Stimulated activated CD4-positive, alpha-beta T cell treated with anti-CD3 and anti-CD28 coated beads, Interleukin-15, amount 100 ng/mL, for 1 hour (primary cell): ENCODE results near the gene ETF1.

Experiments used
- DNase-seq, 2 donors: peaks; one replicate each; pipeline ENCODE4 v3.0.0-alpha.2; 2020; ENCODE audit warnings: low read depth in 1 of 2, low spot score in 1 of 2

ETF1 gene

GRCh38 chr5:138464388-138465260 lies 78.4 kb downstream of the ETF1 start:
- peak; percentile 88 to 93 for DNase-seq

GRCh38 chr5:138464008-138464387 lies 79.0 kb downstream of the ETF1 start:
- DNase-seq = peak; percentile 84 to 89

DNA sequence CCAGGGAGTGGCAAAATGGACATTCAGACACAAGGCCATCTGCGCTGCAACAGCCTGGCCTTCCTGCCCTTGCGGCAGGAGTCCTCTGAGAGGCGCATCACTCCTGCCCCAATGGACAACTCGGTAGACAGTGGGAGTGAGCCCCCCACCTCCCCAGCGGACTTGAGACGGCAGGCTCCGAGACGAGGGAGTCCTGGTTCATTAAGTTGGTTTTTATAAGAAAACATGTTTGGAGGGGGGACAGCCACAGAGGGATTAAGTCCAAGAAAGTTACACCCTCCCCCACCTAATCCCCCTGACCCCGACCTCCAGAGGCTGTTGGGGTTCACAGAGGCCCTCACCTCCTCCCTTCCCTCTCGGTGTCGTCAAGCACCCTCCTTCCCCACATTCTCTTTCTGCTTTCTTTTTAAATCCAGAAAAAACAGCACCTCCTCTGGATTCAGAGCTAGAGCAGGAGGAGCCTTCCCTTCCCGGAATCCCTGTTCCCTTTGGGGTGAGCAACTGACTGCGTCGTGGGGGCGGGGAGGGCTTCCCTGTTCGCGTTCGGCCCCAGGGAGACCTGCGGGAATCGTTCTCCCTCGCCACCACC lies 79.5 kb downstream of the ETF1 start:
- DNase-seq = no peak

- DNase-seq = no peak
Observed at GRCh38 chr5:138461343-138462125, 81.5 kb downstream of the ETF1 start.

DNA sequence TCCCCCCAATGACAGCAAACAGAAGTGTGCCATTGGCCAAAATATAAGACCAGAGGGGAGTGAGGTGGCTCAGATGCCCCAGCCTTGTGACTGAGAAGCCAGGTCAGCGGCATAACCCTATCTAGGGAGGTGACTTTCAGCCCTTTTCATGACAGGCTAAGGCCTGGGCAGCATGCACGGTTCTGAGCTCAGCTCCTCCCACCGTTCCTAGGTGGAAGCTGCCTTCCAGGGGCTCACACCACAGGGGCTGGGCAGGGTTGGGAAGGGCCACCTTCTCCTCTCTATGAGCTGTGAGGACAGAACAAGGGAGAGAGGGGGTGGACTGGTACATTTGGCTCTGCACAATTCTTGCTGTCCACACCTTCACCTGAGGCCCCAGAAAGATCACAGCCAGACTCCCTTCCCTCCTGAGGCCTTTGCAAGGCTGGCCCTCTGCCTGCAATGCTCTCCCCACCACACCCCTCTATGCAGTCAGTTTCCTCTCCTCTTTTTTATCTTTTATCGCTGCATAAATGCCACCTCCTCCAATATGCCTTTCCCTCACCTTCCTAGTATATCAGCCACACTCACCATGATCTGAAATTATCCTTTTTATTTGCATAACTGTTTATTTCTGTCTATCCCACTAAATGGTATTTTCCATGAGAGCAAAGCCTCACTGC lies 82.9 kb downstream of the ETF1 start:
- no peak for DNase-seq

DNA sequence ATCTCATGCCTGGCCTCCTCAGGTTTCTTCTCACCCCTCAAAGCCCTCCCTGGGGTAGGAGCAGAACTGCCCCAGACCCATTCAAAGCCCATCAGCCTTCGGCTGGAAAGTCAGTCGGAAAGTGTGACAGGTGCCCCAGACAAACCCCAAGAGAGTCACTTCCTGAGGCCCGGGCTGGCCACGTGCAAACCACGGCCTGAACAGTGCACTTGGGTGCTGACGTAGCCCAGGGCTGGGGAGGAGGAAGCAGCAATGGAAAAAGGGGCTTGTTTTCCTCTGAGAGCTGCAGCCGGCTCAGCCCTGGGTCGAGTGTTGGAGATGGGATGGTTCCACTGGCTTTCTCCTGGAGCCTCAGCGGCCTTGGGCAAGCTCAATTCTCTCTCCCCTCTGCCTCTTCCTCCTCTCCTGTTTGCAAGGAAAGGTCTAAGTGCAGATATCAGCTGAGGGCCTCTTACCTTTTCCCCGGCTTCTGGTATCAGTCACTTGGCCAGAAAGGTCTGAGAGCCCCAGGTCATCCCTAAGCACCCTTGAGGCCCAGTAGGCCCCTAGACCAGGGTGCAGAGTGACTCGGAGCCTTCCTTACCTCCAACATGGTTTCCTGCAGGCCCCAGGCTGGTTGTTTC lies 83.6 kb downstream of the ETF1 start:
- peak; percentile 67 to 73 for DNase-seq

DNA sequence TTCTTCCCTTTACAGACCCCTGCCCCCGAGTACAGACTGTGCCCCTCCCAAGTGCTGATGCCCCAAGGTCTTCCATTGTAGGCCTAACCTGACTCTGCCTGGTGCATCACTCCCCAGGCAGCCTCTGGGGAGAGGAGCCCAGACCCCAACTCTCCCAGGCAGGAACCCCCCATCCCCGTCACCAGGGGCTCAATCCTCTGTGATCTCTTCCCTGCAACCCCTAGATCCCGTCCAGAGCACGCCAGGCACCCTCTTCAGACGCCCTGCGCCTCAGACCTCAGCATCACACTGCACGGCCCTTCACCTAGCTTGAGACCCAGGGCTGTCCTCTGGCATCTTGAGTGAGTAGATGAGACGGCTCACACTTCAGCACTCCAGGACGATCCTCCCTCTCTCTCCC lies 84.2 kb downstream of the ETF1 start:
- no peak for DNase-seq

- DNase-seq = no peak
Observed at GRCh38 chr5:138458384-138458783, 84.7 kb downstream of the ETF1 start.

DNA sequence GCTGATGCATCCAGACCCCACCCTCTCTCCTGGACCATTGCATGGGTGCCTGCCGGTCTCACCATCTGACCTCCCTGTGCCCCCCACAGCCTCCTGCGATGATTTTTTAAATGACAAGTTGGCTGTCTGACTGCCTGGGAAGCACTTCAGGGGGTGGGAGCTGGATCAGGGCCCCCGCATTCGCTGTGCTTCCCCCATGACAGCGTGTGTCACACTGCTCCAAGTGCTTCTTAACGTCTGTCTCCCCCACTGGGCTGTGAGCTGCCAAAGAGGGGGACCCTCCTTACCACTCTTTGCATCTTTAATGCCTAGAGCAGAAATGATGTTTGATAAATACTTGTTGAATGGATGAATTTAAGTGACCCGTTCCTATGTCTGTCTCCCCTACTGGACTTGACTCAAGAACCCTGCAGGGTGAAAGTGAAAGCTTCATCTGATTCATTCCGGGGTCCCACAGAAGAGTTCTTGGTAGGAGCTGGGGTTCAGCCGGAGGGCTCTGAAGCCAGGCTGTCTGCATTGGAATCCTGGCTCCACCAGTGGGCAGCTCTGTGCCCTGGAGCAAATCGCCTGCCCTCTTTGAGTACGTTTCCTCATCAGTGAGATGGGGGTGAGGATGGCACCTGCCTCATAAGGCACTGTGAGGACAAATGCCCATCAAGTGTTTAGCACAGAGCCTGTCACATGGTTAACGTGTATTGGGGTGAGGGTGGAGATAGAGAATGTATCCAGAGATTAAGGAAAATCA lies 85.3 kb downstream of the ETF1 start:
- no peak for DNase-seq
